Mononuclear cell (primary cell): ENCODE data around the gene NCAPG2. TPM values are rescaled to one million over a fixed set of nuclear protein-coding genes. Genes with fewer than 3 reads are reported as not detected.
"Not testable (repeated sequence)": the region's sequence is repeated elsewhere in the genome, so short reads cannot be mapped to it uniquely, and the experiment has no call there.

Experiments used
- H3K27me3 ChIP-seq: 2 replicates; pipeline ENCODE4 v1.6.0; 2011; ENCODE audit warnings: low read length, control low read depth; ENCODE audit not compliant: insufficient read depth
- H3K4me1 ChIP-seq: 2 replicates; pipeline ENCODE4 v1.5.1; 2011; ENCODE audit warnings: mild to moderate bottlenecking, low read length, control low read depth; ENCODE audit not compliant: insufficient read depth
- H3K4me3 ChIP-seq: 2 replicates; pipeline ENCODE4 v1.5.1; 2011; ENCODE audit warnings: mild to moderate bottlenecking, low read length, moderate library complexity
- H3K9me3 ChIP-seq: 2 replicates; pipeline ENCODE4 v1.5.1; 2011; ENCODE audit warnings: low read depth, mild to moderate bottlenecking, control low read depth, low read length
- total RNA-seq: library from RNA; depleted of rRNA; stranded (reverse); fragments of >200 nt; gene quantifications from one replicate; pipeline ENCODE4 v1.2.3, GENCODE V29; 2012

Gene NCAPG2
- total RNA-seq, 1 donor, result 2.9 TPM

- no peak overlapping the region for H3K4me3 ChIP-seq
- H3K27me3 ChIP-seq, result no peaks in the 10 kb centered on the region
- no peaks in the 10 kb centered on the region for H3K4me1 ChIP-seq
- no peaks in the 10 kb centered on the region for H3K9me3 ChIP-seq
These were observed 49.1 kb downstream of the NCAPG2 start for GRCh38 chr7:158655507-158655906.

- Histone ChIP-seq H3K4me1 (no peaks in the 10 kb centered on the region), H3K9me3 (no peaks in the 10 kb centered on the region), H3K27me3 (no peaks in the 10 kb centered on the region), H3K4me3 (no peak overlapping the region)
These were observed 52.5 kb downstream of the NCAPG2 start for GRCh38 chr7:158651968-158652565.

GRCh38 chr7:158650821-158651225, 53.8 kb downstream of the NCAPG2 start:
- Histone ChIP-seq H3K9me3 (no peaks in the 10 kb centered on the region), H3K4me3 (no peak overlapping the region), H3K4me1 (no peaks in the 10 kb centered on the region)

DNA sequence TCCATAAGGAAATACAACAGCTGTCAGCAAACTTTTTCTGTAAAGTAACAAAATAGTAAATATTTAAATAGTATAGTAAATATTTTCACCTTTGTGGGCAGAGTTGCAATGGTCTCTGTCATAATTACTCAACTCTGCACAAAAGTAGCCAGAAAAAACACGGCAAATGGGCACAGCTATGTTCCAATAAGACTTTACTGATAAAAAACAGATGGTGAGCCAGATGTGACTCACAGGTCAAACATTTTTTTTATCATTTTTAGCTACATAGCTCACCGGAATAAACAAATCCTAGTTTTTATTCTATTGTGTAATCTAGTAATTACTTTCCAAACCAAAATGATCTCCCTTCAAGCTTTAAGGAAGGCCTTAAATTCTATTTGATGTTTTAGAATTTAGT, 55.3 kb downstream of the NCAPG2 start:
- no peaks in the 10 kb centered on the region for H3K9me3 ChIP-seq
- no peaks in the 10 kb centered on the region for H3K4me1 ChIP-seq
- H3K27me3 ChIP-seq, result no peaks in the 10 kb centered on the region
- no peak overlapping the region for H3K4me3 ChIP-seq

More at GRCh38 chr7:158650821-158651225, 53.8 kb downstream of the NCAPG2 start:
- no peaks in the 10 kb centered on the region for H3K27me3 ChIP-seq

GRCh38 chr7:158648787-158649186, 55.8 kb downstream of the NCAPG2 start:
- H3K27me3 ChIP-seq, result no peaks in the 10 kb centered on the region
- H3K9me3 ChIP-seq, result no peaks in the 10 kb centered on the region

DNA sequence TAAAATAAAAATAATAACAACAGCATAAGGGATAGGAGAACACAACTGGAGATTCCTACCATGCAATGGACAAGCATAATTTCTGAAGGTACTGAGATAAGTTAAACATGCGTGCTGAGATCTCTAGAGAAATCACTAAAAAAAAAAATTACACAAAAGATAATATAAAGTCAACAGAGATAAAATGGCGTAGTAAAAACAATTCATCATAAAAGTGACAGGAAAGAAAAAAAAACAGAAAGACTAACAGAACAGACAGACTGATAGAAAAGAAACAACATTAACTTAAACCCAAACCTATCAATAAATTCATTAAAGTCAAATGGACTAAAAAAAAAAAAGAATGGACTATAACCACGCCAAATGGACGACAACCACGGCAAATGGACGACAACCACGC, 56.4 kb downstream of the NCAPG2 start:
- H3K4me1 ChIP-seq, result no peaks in the 10 kb centered on the region
- H3K27me3 ChIP-seq, result no peaks in the 10 kb centered on the region
- H3K9me3 ChIP-seq, result no peaks in the 10 kb centered on the region

More at GRCh38 chr7:158648787-158649186, 55.8 kb downstream of the NCAPG2 start:
- H3K4me1 ChIP-seq, result no peaks in the 10 kb centered on the region
- no peak overlapping the region for H3K4me3 ChIP-seq

DNA sequence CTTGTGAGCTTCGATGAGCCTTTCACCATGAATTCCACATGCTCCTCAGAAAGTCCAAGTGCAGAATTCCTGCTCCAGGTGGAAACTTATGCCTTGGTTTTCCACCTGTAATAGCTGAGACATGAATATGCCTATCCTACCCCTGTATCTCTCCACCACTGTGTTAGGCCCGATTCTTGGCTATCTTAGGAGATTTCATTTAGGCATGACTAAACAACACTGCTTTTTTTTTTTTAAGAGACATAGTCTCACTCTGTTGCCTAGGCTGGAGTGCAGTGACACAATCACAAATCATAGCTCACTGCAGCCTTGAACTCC, 57.2 kb downstream of the NCAPG2 start:
- H3K4me3 ChIP-seq, result no peak overlapping the region
- no peaks in the 10 kb centered on the region for H3K4me1 ChIP-seq
- no peaks in the 10 kb centered on the region for H3K9me3 ChIP-seq
- H3K27me3 ChIP-seq, result no peaks in the 10 kb centered on the region

More for the DNA sequence above, 56.4 kb downstream of the NCAPG2 start:
- H3K4me3 ChIP-seq, result no peak overlapping the region

- H3K4me3 ChIP-seq, result no peak overlapping the region
- H3K9me3 ChIP-seq, result no peaks in the 10 kb centered on the region
- H3K4me1 ChIP-seq, result no peaks in the 10 kb centered on the region
- H3K27me3 ChIP-seq, result no peaks in the 10 kb centered on the region
These were observed 57.7 kb downstream of the NCAPG2 start for GRCh38 chr7:158646766-158647474.

GRCh38 chr7:158645842-158646241, 58.8 kb downstream of the NCAPG2 start:
- H3K27me3 ChIP-seq, result no peaks in the 10 kb centered on the region
- H3K4me1 ChIP-seq, result no peaks in the 10 kb centered on the region
- no peaks in the 10 kb centered on the region for H3K9me3 ChIP-seq
- no peak overlapping the region for H3K4me3 ChIP-seq

DNA sequence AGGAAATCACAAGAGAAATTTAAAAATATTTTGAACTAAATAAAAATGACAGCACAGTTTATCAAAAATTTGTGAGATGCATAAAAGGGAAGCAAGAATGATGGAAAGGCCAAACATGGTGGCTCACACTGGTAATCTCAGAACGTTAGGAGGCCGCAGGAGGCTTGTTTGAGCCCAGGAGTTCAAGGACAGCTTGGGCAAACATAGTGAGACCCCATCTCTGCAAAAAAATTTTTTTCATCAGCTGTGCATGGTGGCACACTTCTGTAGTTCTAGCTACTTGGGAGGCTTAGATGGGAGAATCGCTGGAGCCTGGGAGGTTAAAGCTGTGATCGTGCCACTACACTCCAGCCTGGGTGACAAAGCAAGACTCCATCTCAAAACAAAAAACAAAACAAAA, 62.5 kb downstream of the NCAPG2 start:
- no peaks in the 10 kb centered on the region for H3K4me1 ChIP-seq
- no peaks in the 10 kb centered on the region for H3K27me3 ChIP-seq
- no peaks in the 10 kb centered on the region for H3K9me3 ChIP-seq
- no peak overlapping the region for H3K4me3 ChIP-seq

- H3K4me1 ChIP-seq, result no peaks in the 10 kb centered on the region
- H3K4me3 ChIP-seq, result no peak overlapping the region
- H3K27me3 ChIP-seq, result no peaks in the 10 kb centered on the region
- no peaks in the 10 kb centered on the region for H3K9me3 ChIP-seq
These were observed 66.6 kb downstream of the NCAPG2 start for GRCh38 chr7:158638001-158638400.

DNA sequence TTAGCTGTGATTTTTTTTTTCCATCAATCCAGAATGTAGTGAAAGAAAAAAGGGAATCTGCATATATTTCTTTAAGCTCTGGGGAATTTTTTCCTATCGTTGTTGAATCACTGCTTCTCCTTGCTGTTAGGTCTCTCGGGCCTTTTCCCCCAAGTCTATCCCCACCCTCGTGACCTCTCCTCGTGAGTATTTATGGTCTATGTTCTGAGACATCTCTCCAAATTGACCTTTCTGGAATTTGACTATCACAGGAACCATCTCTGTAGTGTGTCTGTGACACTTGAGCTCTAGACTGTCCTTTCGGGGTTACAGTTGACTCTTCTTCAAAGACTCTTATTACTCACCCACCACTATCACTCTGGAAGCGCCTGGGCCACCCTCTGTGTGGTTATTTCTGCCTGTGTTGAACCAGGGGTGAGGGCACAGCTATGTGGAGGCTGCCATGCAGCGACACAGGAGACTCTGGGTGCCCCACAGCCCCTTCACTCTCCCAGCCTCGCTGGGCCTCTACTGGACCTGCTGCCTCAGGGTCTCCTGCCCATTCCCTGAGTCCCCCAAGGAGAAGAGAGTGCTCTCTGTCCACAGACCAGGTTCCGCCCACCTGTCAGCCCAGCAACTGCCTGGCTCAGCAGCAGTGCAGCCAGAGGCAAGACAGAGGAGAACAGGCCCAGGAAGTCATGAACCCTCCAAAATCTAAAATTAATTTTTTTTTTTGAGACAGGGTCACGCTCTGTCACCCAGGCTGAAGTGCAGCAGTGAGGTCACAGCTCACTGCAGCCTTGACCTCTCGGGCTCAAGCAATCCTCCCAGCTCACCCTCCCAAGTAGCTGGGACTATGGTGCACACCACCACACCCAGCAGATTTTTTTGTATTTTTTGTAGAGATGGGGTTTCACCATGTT, 71.3 kb downstream of the NCAPG2 start:
- Histone ChIP-seq H3K27me3 (no peaks in the 10 kb centered on the region), H3K4me3 (no peak overlapping the region), H3K9me3 (no peaks in the 10 kb centered on the region), H3K4me1 (no peaks in the 10 kb centered on the region)

GRCh38 chr7:158631574-158632195, 72.9 kb downstream of the NCAPG2 start:
- H3K27me3 ChIP-seq, result no peaks in the 10 kb centered on the region
- no peaks in the 10 kb centered on the region for H3K9me3 ChIP-seq
- H3K4me3 ChIP-seq, result no peak overlapping the region
- H3K4me1 ChIP-seq, result no peaks in the 10 kb centered on the region

DNA sequence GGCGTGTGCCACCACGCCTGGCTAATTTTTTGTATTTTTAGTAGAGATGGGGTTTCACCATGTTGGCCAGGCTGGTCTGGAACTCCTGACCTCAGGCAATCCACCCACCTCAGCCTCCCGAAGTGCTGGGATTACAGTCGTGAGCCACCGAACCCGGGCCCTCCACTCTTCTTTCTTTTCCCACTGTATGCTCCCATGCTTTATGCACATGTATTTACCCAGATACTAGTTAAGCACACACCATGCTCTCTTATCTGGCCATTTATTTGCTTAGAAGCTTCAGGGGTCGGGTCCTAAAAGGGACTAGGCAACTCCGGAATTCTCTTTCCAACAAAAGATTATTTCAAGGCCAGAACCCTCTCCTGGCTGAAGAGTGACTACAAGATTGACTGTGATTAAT, 78.3 kb downstream of the NCAPG2 start:
- H3K4me1 ChIP-seq, H3K27me3 ChIP-seq, H3K9me3 ChIP-seq, H3K4me3 ChIP-seq: not testable (repeated sequence)

GRCh38 chr7:158623241-158623640, 81.4 kb downstream of the NCAPG2 start:
- no peaks in the 10 kb centered on the region for H3K4me1 ChIP-seq
- H3K9me3 ChIP-seq, result no peaks in the 10 kb centered on the region
- no peak overlapping the region for H3K4me3 ChIP-seq
- H3K27me3 ChIP-seq, result no peaks in the 10 kb centered on the region
